Stimulated activated CD4-positive, alpha-beta T cell treated with anti-CD3 and anti-CD28 coated beads, Interleukin-4, amount 100 ng/mL, for 4 hours (primary cell): ENCODE data around the gene LRGUK.
"Not testable (repeated sequence)": the region's sequence is repeated elsewhere in the genome, so short reads cannot be mapped to it uniquely, and the experiment has no call there.

Experiments used
- DNase-seq, 2 experiments: peaks; one replicate each; pipeline ENCODE4 v3.0.0-alpha.2; 2020

Gene LRGUK

GRCh38 chr7:134255814-134256213 is 128.7 kb downstream of the LRGUK start:
- DNase-seq, result no peak

GRCh38 chr7:134262322-134262721 is 135.2 kb downstream of the LRGUK start:
- DNase-seq, result no peak

- DNase-seq, result no peak
Measured at GRCh38 chr7:134276951-134277350, 149.8 kb downstream of the LRGUK start.

GRCh38 chr7:134278502-134279153 is 151.5 kb downstream of the LRGUK start:
- no peak for DNase-seq

- DNase-seq, result no peak
Measured at GRCh38 chr7:134279336-134279735, 152.2 kb downstream of the LRGUK start.

- DNase-seq, result no peak
Measured at GRCh38 chr7:134279898-134280297, 152.8 kb downstream of the LRGUK start.

GRCh38 chr7:134280508-134280907 is 153.4 kb downstream of the LRGUK start:
- no peak for DNase-seq

- DNase-seq, result no peak
Measured at GRCh38 chr7:134284011-134284410, 156.9 kb downstream of the LRGUK start.

- no peak for DNase-seq
Measured at GRCh38 chr7:134284952-134285351, 157.8 kb downstream of the LRGUK start.

- no peak for DNase-seq
Measured at GRCh38 chr7:134287916-134288659, 160.9 kb downstream of the LRGUK start.

GRCh38 chr7:134289423-134289822 is 162.3 kb downstream of the LRGUK start:
- no peak for DNase-seq

- DNase-seq, result no peak
Measured at GRCh38 chr7:134289841-134290240, 162.7 kb downstream of the LRGUK start.

- no peak for DNase-seq
Measured at GRCh38 chr7:134290286-134290685, 163.1 kb downstream of the LRGUK start.

- no peak for DNase-seq
Measured at GRCh38 chr7:134293002-134293740, 166.0 kb downstream of the LRGUK start.

GRCh38 chr7:134295982-134296381 is 168.8 kb downstream of the LRGUK start:
- DNase-seq, result not testable (repeated sequence)

- DNase-seq, result no peak
Measured at GRCh38 chr7:134297489-134297888, 170.3 kb downstream of the LRGUK start.

GRCh38 chr7:134298902-134299683 is 172.0 kb downstream of the LRGUK start:
- DNase-seq, result no peak

GRCh38 chr7:134300988-134301387 is 173.8 kb downstream of the LRGUK start:
- DNase-seq, result no peak

GRCh38 chr7:134301592-134301991 is 174.5 kb downstream of the LRGUK start:
- DNase-seq, result no peak

GRCh38 chr7:134302120-134302519 is 175.0 kb downstream of the LRGUK start:
- no peak for DNase-seq

- DNase-seq, result no peak
Measured at GRCh38 chr7:134307320-134307719, 180.2 kb downstream of the LRGUK start.

- no peak for DNase-seq
Measured at GRCh38 chr7:134308548-134308947, 181.4 kb downstream of the LRGUK start.

GRCh38 chr7:134311807-134312206 is 184.7 kb downstream of the LRGUK start:
- DNase-seq, result no peak
